UCSD-AML1 (cell line): ENCODE measurements around the gene WDR4.
"Not testable (repeated sequence)": the region's sequence is repeated elsewhere in the genome, so short reads cannot be mapped to it uniquely, and the experiment has no call there.

Experiments
- DNase-seq: peaks from one replicate; lab custom pipeline; 2025; ENCODE audit not compliant: unreplicated experiment; lab: John Stamatoyannopoulos, UW

The WDR4 gene

GRCh38 chr21:42854246-42855010 is 24.9 kb downstream of the WDR4 start:
- DNase-seq, result no peak

- no peak for DNase-seq
These were observed 25.7 kb downstream of the WDR4 start for GRCh38 chr21:42853621-42854020.

- DNase-seq, result no peak
These were observed 26.3 kb downstream of the WDR4 start for GRCh38 chr21:42852925-42853570.

GRCh38 chr21:42851812-42852665 is 27.3 kb downstream of the WDR4 start:
- no peak for DNase-seq

GRCh38 chr21:42850866-42851391 is 28.4 kb downstream of the WDR4 start:
- DNase-seq, result peak; percentile 63

- DNase-seq, result no peak
These were observed 28.9 kb downstream of the WDR4 start for GRCh38 chr21:42850463-42850862.

- no peak for DNase-seq
These were observed 29.5 kb downstream of the WDR4 start for GRCh38 chr21:42849759-42850412.

- no peak for DNase-seq
These were observed 30.2 kb downstream of the WDR4 start for GRCh38 chr21:42848932-42849758.

GRCh38 chr21:42848144-42848931 is 31.0 kb downstream of the WDR4 start:
- not testable (repeated sequence) for DNase-seq

GRCh38 chr21:42847726-42848125 is 31.6 kb downstream of the WDR4 start:
- no peak for DNase-seq

GRCh38 chr21:42847051-42847707 is 32.2 kb downstream of the WDR4 start:
- no peak for DNase-seq

- no peak for DNase-seq
These were observed 33.1 kb downstream of the WDR4 start for GRCh38 chr21:42846221-42846620.

GRCh38 chr21:42845296-42845965 is 33.9 kb downstream of the WDR4 start:
- DNase-seq, result no peak

GRCh38 chr21:42844411-42845113 is 34.8 kb downstream of the WDR4 start:
- no peak for DNase-seq

- no peak for DNase-seq
These were observed 36.3 kb downstream of the WDR4 start for GRCh38 chr21:42843056-42843455.

- not testable (repeated sequence) for DNase-seq
These were observed 37.3 kb downstream of the WDR4 start for GRCh38 chr21:42841916-42842655.
